Measurements from ENCODE around the gene SPATA9.

DNA sequence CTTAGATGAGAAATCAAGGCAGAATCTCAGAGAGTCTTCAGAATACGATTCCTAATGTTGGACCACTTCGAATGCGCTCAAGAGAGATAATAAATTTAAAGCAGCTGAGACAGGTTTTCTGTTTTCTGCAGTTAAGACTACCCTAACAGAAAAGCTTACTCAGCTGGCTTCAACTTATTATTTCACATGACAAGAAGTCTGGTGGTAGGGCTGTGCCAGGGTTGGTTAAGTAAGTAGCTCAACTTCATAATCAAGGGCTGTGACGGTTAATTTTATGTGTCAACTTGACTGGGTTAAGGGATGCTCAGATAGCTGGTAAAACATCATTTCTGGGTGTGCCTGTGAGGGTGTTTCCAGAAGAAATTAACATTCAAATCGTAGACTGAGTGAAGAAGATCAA is 59.1 kb downstream of the SPATA9 start:
- TF ChIP-seq GATA2 (IDR thresholded peaks at IDR 0.05; ENCODE audit: low read depth, low read length) (no peak), GATA3 (IDR thresholded peaks at IDR 0.05; ENCODE audit: low read depth, low read length) (no peak)

Measured in SH-SY5Y (cell line).